HFFc6 (cell line): Measurements from ENCODE around the gene AVPI1. TPM values are rescaled to one million over a fixed set of nuclear protein-coding genes. Genes with fewer than 3 reads are reported as not detected.

Experiments
- DNase-seq: peaks from one replicate; pipeline ENCODE4 v3.0.0-alpha.2; 2018
- H3K27ac Mint-ChIP-seq: 2 replicates; pipeline ENCODE4 v1.8.0; 2020; ENCODE audit warnings: mild to moderate bottlenecking, mixed read lengths
- H3K27me3 Mint-ChIP-seq: 2 replicates; pipeline ENCODE4 v1.8.0; 2021; ENCODE audit warnings: mild to moderate bottlenecking, moderate library complexity, mixed read lengths; ENCODE audit not compliant: insufficient read depth
- H3K36me3 Mint-ChIP-seq: 2 replicates; pipeline ENCODE4 v1.8.0; 2021; ENCODE audit warnings: low read depth, mixed read lengths
- H3K4me1 Mint-ChIP-seq: 2 replicates; pipeline ENCODE4 v1.8.0; 2020; ENCODE audit warnings: low read depth, mixed read lengths
- H3K4me3 Mint-ChIP-seq: 2 replicates; pipeline ENCODE4 v1.8.0; 2020; ENCODE audit warnings: mild to moderate bottlenecking, moderate library complexity, mixed read lengths
- H3K9me3 Mint-ChIP-seq: 2 replicates; pipeline ENCODE4 v1.8.0; 2020; ENCODE audit warnings: mild to moderate bottlenecking, mixed read lengths
- CTCF ChIP-seq: fragments of 200-600 bp; sonication (generic); IDR thresholded peaks from 2 replicates; pipeline ENCODE4 v1.5.0; 2021; ENCODE audit warnings: antibody characterized with exemption, mild to moderate bottlenecking
- long read RNA-seq: library from polyadenylated mRNA; unstranded; transcript quantifications from one replicate; pipeline ENCODE4 v2.0.0, GENCODE V29; 2019
- total RNA-seq, 6 experiments: library from RNA; stranded (reverse); fragmentation: NEBNext Ultra II Directional; extraction: Animal tissue kit (Norgen Biotek cat#: 25700); gene quantifications; 2 replicates in 1 of 6; 3 replicates in 5 of 6; pipeline ENCODE4 v1.2.3, GENCODE V29; 2021

The AVPI1 gene
- total RNA-seq, result 10 to 100 TPM; 28.2 to 44.8 (median 39.5) TPM
- long read RNA-seq, transcript AVPI1-201 (3 exons, 1,457 nt), result major isoform, 27 of 60 reads
- long read RNA-seq, partial matches to known transcripts, result 1 of 60 reads
- long read RNA-seq, other reads (novel, unspliced or antisense), result 32 of 60 reads

- Mint-ChIP-seq H3K27me3 (no peaks in the 10 kb centered on the region; the same call in 1 of the 2 replicates), H3K27ac (peak within 1 kb of the TSS; percentile 97), H3K4me3 (peak within 1 kb of the TSS; percentile 95), H3K36me3 (no peaks in the 10 kb centered on the region; the same call in 1 of the 2 replicates), H3K9me3 (no peaks in the 10 kb centered on the region), H3K4me1 (peaks cover 66% of the 10 kb centered on the region)
- peak; percentile 97 for DNase-seq
- TF ChIP-seq CTCF, result no peak
Measured at GRCh38 chr10:97686962-97687784, at the start of gene AVPI1. Gene AVPI1 (minus strand): TSS chr10:97687241. CDS start chr10:97679905, 7,336 bp downstream.

GRCh38 chr10:97736403-97736901 lies 49.4 kb upstream of the AVPI1 start:
- H3K27me3 Mint-ChIP-seq, result peaks cover 4% of the 10 kb centered on the region

GRCh38 chr10:97734021-97734420 lies 47.0 kb upstream of the AVPI1 start:
- no peak for TF ChIP-seq CTCF
- Mint-ChIP-seq H3K9me3 (no peaks in the 10 kb centered on the region), H3K4me3 (no peak overlapping the region), H3K36me3 (peaks cover 5% of the 10 kb centered on the region; the same call in 1 of the 2 replicates), H3K27me3 (peaks cover 5% of the 10 kb centered on the region), H3K27ac (no peak overlapping the region), H3K4me1 (peaks cover 21% of the 10 kb centered on the region)
- DNase-seq, result no peak

More at GRCh38 chr10:97736403-97736901, 49.4 kb upstream of the AVPI1 start:
- no peak for TF ChIP-seq CTCF
- H3K4me3 Mint-ChIP-seq, result peak overlapping the region; percentile 95
- peaks cover 30% of the 10 kb centered on the region for H3K4me1 Mint-ChIP-seq
- H3K27ac Mint-ChIP-seq, result peak overlapping the region; percentile 96
- DNase-seq, result no peak
- peaks cover 18% of the 10 kb centered on the region; the same call in 1 of the 2 replicates for H3K36me3 Mint-ChIP-seq
- H3K9me3 Mint-ChIP-seq, result no peaks in the 10 kb centered on the region

GRCh38 chr10:97733256-97733655 lies 46.2 kb upstream of the AVPI1 start:
- Mint-ChIP-seq H3K27me3 (peaks cover 5% of the 10 kb centered on the region), H3K4me3 (no peak overlapping the region), H3K27ac (no peak overlapping the region), H3K4me1 (peaks cover 18% of the 10 kb centered on the region), H3K36me3 (peaks cover 5% of the 10 kb centered on the region; the same call in 1 of the 2 replicates), H3K9me3 (no peaks in the 10 kb centered on the region)
- no peak for DNase-seq
- no peak for TF ChIP-seq CTCF

- TF ChIP-seq CTCF, result peak; percentile 18; the same call in 1 of the 2 replicates
- H3K4me1 Mint-ChIP-seq, result peaks cover 12% of the 10 kb centered on the region
- H3K4me3 Mint-ChIP-seq, result no peak overlapping the region
- peaks cover 5% of the 10 kb centered on the region for H3K27me3 Mint-ChIP-seq
- DNase-seq, result no peak
- no peak overlapping the region for H3K27ac Mint-ChIP-seq
- no peaks in the 10 kb centered on the region for H3K9me3 Mint-ChIP-seq
- H3K36me3 Mint-ChIP-seq, result no peaks in the 10 kb centered on the region; the same call in 1 of the 2 replicates
Measured at GRCh38 chr10:97732052-97732359, 45.0 kb upstream of the AVPI1 start.
